Spleen (tissue), 11 donors: ENCODE results near the gene GRID2IP. TPM values are rescaled to one million over a fixed set of nuclear protein-coding genes. Genes with fewer than 3 reads are reported as not detected.

ENCODE experiments used
- DNase-seq: peaks from one replicate; pipeline ENCODE4 v3.0.0-alpha.2; 2020
- H3K27ac ChIP-seq, 8 donors: fragments of 200-600 bp; sonication (generic) in 7 of 8; 1 replicate in 4 of 8; 2 replicates in 4 of 8; pipeline versions ENCODE4 v1.5.0 to v1.8.0; 2016 to 2021; ENCODE audit warnings: inconsistent platforms in 4 of 8, mild to moderate bottlenecking in 4 of 8, moderate library complexity in 1 of 8
- H3K27me3 ChIP-seq, 7 donors: fragments of 200-600 bp; sonication (generic) in 6 of 7; replicated peaks in 1 of 7; 1 replicate in 4 of 7; 2 replicates in 3 of 7; pipeline versions ENCODE4 v1.5.0 to v1.8.0; 2016 to 2021; ENCODE audit warnings: inconsistent platforms in 3 of 7, mild to moderate bottlenecking in 1 of 7
- H3K36me3 ChIP-seq, 6 donors: fragments of 200-600 bp; sonication (generic) in 5 of 6; 1 replicate in 4 of 6; 2 replicates in 2 of 6; pipeline versions ENCODE4 v1.5.0 to v1.8.0; 2016 to 2021; ENCODE audit warnings: inconsistent platforms in 2 of 6
- H3K4me1 ChIP-seq, 6 donors: fragments of 200-600 bp; sonication (generic) in 5 of 6; 1 replicate in 3 of 6; 2 replicates in 3 of 6; pipeline versions ENCODE4 v1.5.0 to v1.8.0; 2016 to 2021; ENCODE audit warnings: inconsistent platforms in 3 of 6
- H3K4me3 ChIP-seq, 8 donors: fragments of 200-600 bp; sonication (generic) in 7 of 8; 1 replicate in 4 of 8; 2 replicates in 4 of 8; pipeline versions ENCODE4 v1.5.0 to v1.8.0; 2016 to 2021; ENCODE audit warnings: inconsistent platforms in 4 of 8, mild to moderate bottlenecking in 4 of 8, moderate library complexity in 2 of 8
- H3K9me3 ChIP-seq, 8 donors: fragments of 200-600 bp; sonication (generic) in 7 of 8; 1 replicate in 4 of 8; 2 replicates in 4 of 8; pipeline versions ENCODE4 v1.5.0 to v1.8.0; 2016 to 2021; ENCODE audit warnings: inconsistent platforms in 4 of 8
- CTCF ChIP-seq, 11 experiments: fragments of 200-600 bp in 7 of 11; fragments of 450-650 bp in 4 of 11; sonication (generic) in 4 of 11; IDR thresholded peaks in 8 of 11; conservative IDR thresholded peaks in 3 of 11; 1 replicate in 7 of 11; 2 replicates in 4 of 11; pipeline versions ENCODE4 v1.4.0 to v1.8.0; 2016 to 2021; ENCODE audit warnings: antibody characterized with exemption in 11 of 11, inconsistent platforms in 4 of 11, mild to moderate bottlenecking in 1 of 11
- POLR2A ChIP-seq, 3 donors: fragments of 450-650 bp; IDR thresholded peaks; one replicate each; pipeline ENCODE4 v1.5.1; 2017; ENCODE audit warnings: antibody characterized with exemption in 3 of 3, mild to moderate bottlenecking in 1 of 3
- POLR2AphosphoS5 ChIP-seq, 3 donors: sonication (generic); formaldehyde crosslinking; IDR thresholded peaks; one replicate each; pipeline ENCODE4 v1.5.1; 2017; ENCODE audit warnings: antibody characterized with exemption in 3 of 3
- WGBS, 5 donors: extraction: QIAGEN DNeasy Blood & Tissue Kit in 3 of 5; methylation state at CpG; one replicate each; pipeline versions ENCODE4 v1.1.5 to v1.1.7; 2013 to 2018; 5-methylcytosine and 5-hydroxymethylcytosine counted together
- intact Hi-C: fragments of 100-400 bp; cut with DNase I; formaldehyde crosslinking; loops from one replicate; pipeline ENCODE4 v1.15.0; 2023; ENCODE audit warnings: low total_unique reads
- polyA plus RNA-seq, 3 donors: library from polyadenylated mRNA; stranded (reverse); fragments of 200-250 nt; gene quantifications; one replicate each; pipeline ENCODE4 v1.2.1, GENCODE V29; 2013
- total RNA-seq, 7 donors: library from RNA; depleted of rRNA in 3 of 7; stranded (reverse); fragments of >200 nt in 3 of 7; fragmentation: NEBNext Ultra II Directional in 4 of 7; extraction: Animal tissue kit (Norgen Biotek cat#: 25700) in 4 of 7; gene quantifications; one replicate each; pipeline versions ENCODE4 v1.1.0 to v1.2.1, GENCODE V29; 2016 to 2021
- donor health status: healthy with polysubstance abuse.
- donor health status: DM: no; HTN: no; CAD: no; lungs with moderate emphysema.
- donor health status: DM: no; HTN: no; CAD: no.
- donor health status: Bipolar disorder and iron deficiency.
- donor health status: healthy.
- donor health status: DM: no; HTN: no; CAD: no.
- donor health status: DM: yes; HTN: yes; CAD: no.

GRID2IP gene
- total and polyA plus RNA-seq, 10 donors, result 0.08 to 1.0 (median 0.31) TPM; not detected in 2

GRCh38 chr7:6501586-6502564, 49.4 kb downstream of the GRID2IP start:
- no peak for DNase-seq
- Histone ChIP-seq H3K9me3 (no peaks in the 10 kb centered on the region), H3K4me3 (no peak overlapping the region), H3K36me3 (no peaks in the 10 kb centered on the region), H3K4me1 (peaks cover 11 to 33% (median 16%) of the 10 kb centered on the region in 6 donors), H3K27me3 (peaks cover 0 to 4% (median 0%) of the 10 kb centered on the region in 7 donors), H3K27ac (no peak overlapping the region)
- intact Hi-C loops, result no loop called here
- TF ChIP-seq CTCF (IDR thresholded peaks at IDR 0.05 in 8 of 11, conservative IDR thresholded peaks at IDR 0.05 in 3 of 11) (no peak), POLR2AphosphoS5 (IDR thresholded peaks at IDR 0.05) (peak in 2 of 3 donors; percentile 6 to 8), POLR2A (IDR thresholded peaks at IDR 0.05) (no peak)
- 78 to 92% (median 87%) methylated on average over 8 to 12 of the region's 12 CpGs for WGBS, 5 donors

- Histone ChIP-seq H3K27me3 (peaks cover 0 to 4% (median 0%) of the 10 kb centered on the region in 7 donors), H3K4me1 (peaks cover 11 to 35% (median 16%) of the 10 kb centered on the region in 6 donors), H3K27ac (no peak overlapping the region), H3K4me3 (no peak overlapping the region), H3K36me3 (no peaks in the 10 kb centered on the region), H3K9me3 (no peaks in the 10 kb centered on the region)
- TF ChIP-seq POLR2A (IDR thresholded peaks at IDR 0.05) (no peak), POLR2AphosphoS5 (IDR thresholded peaks at IDR 0.05) (no peak), CTCF (IDR thresholded peaks at IDR 0.05 in 8 of 11, conservative IDR thresholded peaks at IDR 0.05 in 3 of 11) (no peak)
- 76 to 95% (median 84%) methylated on average over 1 of the region's 1 CpG for WGBS, 5 donors
- DNase-seq, result no peak
- intact Hi-C loops, result no loop called here
Measured at GRCh38 chr7:6500691-6501090, 50.6 kb downstream of the GRID2IP start.

DNA sequence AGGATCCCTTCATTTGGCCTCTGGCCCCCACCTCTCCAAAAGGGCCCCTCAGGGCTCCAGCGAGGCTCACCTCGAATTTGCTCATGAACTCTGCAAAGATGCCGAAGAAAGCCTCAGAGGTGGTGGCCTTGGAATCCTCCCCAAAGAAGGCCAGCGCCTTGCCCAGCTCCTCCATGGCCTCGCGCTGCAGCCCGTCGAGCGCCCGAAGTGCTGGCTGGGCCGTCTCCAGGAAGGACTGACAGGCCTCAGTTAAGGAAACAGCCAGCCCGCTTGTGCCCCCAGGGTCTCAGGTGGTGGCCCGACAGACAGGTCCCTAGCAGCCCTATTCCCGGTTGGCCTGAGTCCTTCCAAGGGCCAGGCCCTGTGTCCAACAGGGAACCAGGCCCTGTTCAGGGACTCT, 53.3 kb downstream of the GRID2IP start:
- H3K36me3 ChIP-seq, result no peaks in the 10 kb centered on the region
- no peak for TF ChIP-seq POLR2AphosphoS5 (IDR thresholded peaks at IDR 0.05)
- no peak for TF ChIP-seq POLR2A (IDR thresholded peaks at IDR 0.05)
- TF ChIP-seq CTCF (IDR thresholded peaks at IDR 0.05 in 8 of 11, conservative IDR thresholded peaks at IDR 0.05 in 3 of 11), result no peak
- H3K4me1 ChIP-seq, result peaks cover under 1 to 21% (median 5%) of the 10 kb centered on the region in 6 donors
- no peak overlapping the region for H3K4me3 ChIP-seq
- H3K9me3 ChIP-seq, result no peaks in the 10 kb centered on the region
- WGBS, 5 donors, result 87 to 97% (median 89%) methylated on average over 12 to 14 of the region's 14 CpGs
- H3K27me3 ChIP-seq, result peaks cover 0 to under 1% (median 0%) of the 10 kb centered on the region in 7 donors
- intact Hi-C loops, result no loop called here
- no peak for DNase-seq
- no peak overlapping the region for H3K27ac ChIP-seq

- TF ChIP-seq POLR2AphosphoS5 (IDR thresholded peaks at IDR 0.05) (no peak), CTCF (IDR thresholded peaks at IDR 0.05 in 8 of 11, conservative IDR thresholded peaks at IDR 0.05 in 3 of 11) (no peak), POLR2A (IDR thresholded peaks at IDR 0.05) (no peak)
- intact Hi-C loops, result no loop called here
- Histone ChIP-seq H3K27me3 (no peaks in the 10 kb centered on the region), H3K9me3 (no peaks in the 10 kb centered on the region), H3K27ac (no peak overlapping the region), H3K4me1 (peaks cover 0 to 17% (median under 1%) of the 10 kb centered on the region in 6 donors), H3K4me3 (no peak overlapping the region), H3K36me3 (no peaks in the 10 kb centered on the region)
- DNase-seq, result no peak
- 83 to 97% (median 93%) methylated on average over 6 to 14 of the region's 14 CpGs for WGBS, 5 donors
Measured at GRCh38 chr7:6497637-6497905, 53.7 kb downstream of the GRID2IP start.
